ENCODE measurements around the gene GLIS1. TPM values are rescaled to one million over a fixed set of nuclear protein-coding genes. Genes with fewer than 3 reads are reported as not detected.

The GLIS1 gene
- polyA plus RNA-seq, 3 donors: not detected

DNA sequence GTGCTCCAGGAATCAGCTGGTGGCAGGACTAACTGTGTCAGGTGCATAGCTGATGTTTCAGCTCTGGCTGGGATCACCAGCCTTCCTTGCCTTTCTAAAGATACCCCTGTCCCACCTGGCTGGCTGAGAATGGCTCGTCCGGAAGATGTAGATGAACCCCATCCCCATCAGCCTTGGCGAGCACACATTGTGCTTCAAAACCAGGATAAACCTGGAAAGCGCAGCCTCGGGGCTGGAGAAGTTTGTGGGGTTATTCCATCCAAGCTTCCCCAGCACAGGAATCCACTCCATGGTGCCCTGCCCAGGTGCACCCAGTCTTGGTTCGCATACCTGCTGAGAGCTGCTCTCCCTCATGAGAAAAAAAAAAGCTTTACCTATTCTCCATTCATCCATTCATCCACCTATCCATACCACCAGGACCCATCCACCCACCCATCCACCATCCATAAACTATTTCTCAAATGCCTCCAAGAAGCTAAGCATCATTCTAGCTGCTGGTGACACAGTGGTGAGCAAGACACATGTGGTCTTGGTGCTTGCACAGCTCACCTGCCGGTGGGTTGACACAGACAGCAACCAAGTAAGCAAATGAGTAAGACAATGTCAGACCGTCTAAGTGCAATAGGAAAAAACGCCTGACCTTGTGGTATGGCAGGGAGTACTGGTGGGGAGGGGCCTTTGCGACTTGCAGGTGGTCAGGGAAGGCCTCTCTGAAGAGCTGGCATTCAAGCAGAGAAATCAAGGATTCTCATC, 185.8 kb downstream of the GLIS1 start:
- intact Hi-C loops (cut with micrococcal nuclease): no loop called here
- WGBS (ENCODE audit: insufficient coverage): 95% methylated on average over 8 of the region's 10 CpGs

More for the DNA sequence above, 185.8 kb downstream of the GLIS1 start:
- H3K27me3 ChIP-seq (ENCODE audit: control insufficient read depth in 2 of 2, insufficient read depth in 2 of 2, low read length in 2 of 2): no peaks in the 10 kb centered on the region
- no peaks in the 10 kb centered on the region for H3K4me1 ChIP-seq (ENCODE audit: control insufficient read depth in 1 of 2, insufficient read depth in 2 of 2, low read length in 2 of 2)
- no peaks in the 10 kb centered on the region for H3K79me2 ChIP-seq (ENCODE audit: insufficient read depth, low read length)
- DNase-seq: no peak
- H3K9me3 Mint-ChIP-seq: no peaks in the 10 kb centered on the region
- no peak overlapping the region for H3K4me3 ChIP-seq (replicated peaks in 1 of 3; ENCODE audit: low read depth in 2 of 3, low read length in 3 of 3)
- TF ChIP-seq CTCF (IDR thresholded peaks at IDR 0.05): no peak
- no peaks in the 10 kb centered on the region for H3K4me1 Mint-ChIP-seq
- H3K27me3 Mint-ChIP-seq (ENCODE audit: low read depth in 3 of 3): peaks cover 0 to 5% (median 5%) of the 10 kb centered on the region in 3 donors
- H3K9ac ChIP-seq (ENCODE audit: insufficient read depth, low read length, poor library complexity, severe bottlenecking): no peak overlapping the region
- peak overlapping the region in 1 of 7 donors; percentile 74 for H3K27ac Mint-ChIP-seq
- no peaks in the 10 kb centered on the region for H3K9me3 ChIP-seq (replicated peaks in 1 of 2; ENCODE audit: control insufficient read depth in 1 of 2, insufficient read depth in 1 of 2, low read length in 2 of 2)
- H2AFZ ChIP-seq (ENCODE audit: insufficient read depth, low read depth, low read length, poor library complexity, severe bottlenecking): no peak overlapping the region
- no peak overlapping the region for H3K4me2 ChIP-seq (replicated peaks; ENCODE audit: extremely low read depth, low read length, poor library complexity, severe bottlenecking)
- no peaks in the 10 kb centered on the region for H4K20me1 ChIP-seq (ENCODE audit: insufficient read depth, low read length)
- no peaks in the 10 kb centered on the region for H3K36me3 ChIP-seq (replicated peaks in 1 of 2; ENCODE audit: control insufficient read depth in 1 of 2, insufficient read depth in 2 of 2, low read length in 2 of 2)
- no peak overlapping the region for H3K4me3 Mint-ChIP-seq
- no peaks in the 10 kb centered on the region for H3K36me3 Mint-ChIP-seq
- H3K27ac ChIP-seq (ENCODE audit: low read depth in 1 of 2, low read length in 2 of 2): no peak overlapping the region
